Sigmoid colon (tissue), 4 donors: Measurements from ENCODE around the gene ICAM3.

Source experiments
- POLR2AphosphoS5 ChIP-seq, 4 donors: sonication (generic); formaldehyde crosslinking; IDR thresholded peaks; one replicate each; pipeline ENCODE4 v1.6.1; 2017; ENCODE audit warnings: antibody characterized with exemption in 4 of 4
- TF ChIP-seq, protein P1 (sequence below), 4 experiments: fragments of 450-650 bp in 3 of 4; fragments of 200-600 bp in 1 of 4; IDR thresholded peaks; one replicate each; pipeline ENCODE4 v1.5.1; 2016 to 2019; ENCODE audit warnings: antibody characterized with exemption in 4 of 4, mild to moderate bottlenecking in 3 of 4, moderate library complexity in 2 of 4

- TF ChIP-seq, protein P1, sequence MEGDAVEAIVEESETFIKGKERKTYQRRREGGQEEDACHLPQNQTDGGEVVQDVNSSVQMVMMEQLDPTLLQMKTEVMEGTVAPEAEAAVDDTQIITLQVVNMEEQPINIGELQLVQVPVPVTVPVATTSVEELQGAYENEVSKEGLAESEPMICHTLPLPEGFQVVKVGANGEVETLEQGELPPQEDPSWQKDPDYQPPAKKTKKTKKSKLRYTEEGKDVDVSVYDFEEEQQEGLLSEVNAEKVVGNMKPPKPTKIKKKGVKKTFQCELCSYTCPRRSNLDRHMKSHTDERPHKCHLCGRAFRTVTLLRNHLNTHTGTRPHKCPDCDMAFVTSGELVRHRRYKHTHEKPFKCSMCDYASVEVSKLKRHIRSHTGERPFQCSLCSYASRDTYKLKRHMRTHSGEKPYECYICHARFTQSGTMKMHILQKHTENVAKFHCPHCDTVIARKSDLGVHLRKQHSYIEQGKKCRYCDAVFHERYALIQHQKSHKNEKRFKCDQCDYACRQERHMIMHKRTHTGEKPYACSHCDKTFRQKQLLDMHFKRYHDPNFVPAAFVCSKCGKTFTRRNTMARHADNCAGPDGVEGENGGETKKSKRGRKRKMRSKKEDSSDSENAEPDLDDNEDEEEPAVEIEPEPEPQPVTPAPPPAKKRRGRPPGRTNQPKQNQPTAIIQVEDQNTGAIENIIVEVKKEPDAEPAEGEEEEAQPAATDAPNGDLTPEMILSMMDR (IDR thresholded peaks at IDR 0.05), result no peak
- no peak for TF ChIP-seq POLR2AphosphoS5 (IDR thresholded peaks at IDR 0.05)
Observed at GRCh38 chr19:10294368-10294697, 45.1 kb downstream of the ICAM3 start.
